Fibroblast of lung (primary cell): ENCODE measurements around the gene MSI2. TPM values are rescaled to one million over a fixed set of nuclear protein-coding genes. Genes with fewer than 3 reads are reported as not detected.

Experiments
- DNase-seq, 2 donors: peaks; one replicate each; pipeline versions ENCODE4 v3.0.0 to v3.0.0-alpha.2; 2010; ENCODE audit warnings: low read depth in 2 of 2
- H2AFZ ChIP-seq: 2 replicates; pipeline ENCODE4 v1.5.1; 2012; ENCODE audit warnings: low read length, control low read depth, inconsistent platforms
- H3K27ac ChIP-seq: 2 replicates; pipeline ENCODE4 v1.5.1; 2011; ENCODE audit warnings: low read length, control low read depth; ENCODE audit not compliant: insufficient read depth
- H3K27me3 ChIP-seq: 2 replicates; pipeline ENCODE4 v1.5.1; 2011; ENCODE audit warnings: mild to moderate bottlenecking, low read length; ENCODE audit not compliant: control insufficient read depth, insufficient read depth
- H3K36me3 ChIP-seq: 2 replicates; pipeline ENCODE4 v1.5.1; 2011; ENCODE audit warnings: low read length; ENCODE audit not compliant: control insufficient read depth, insufficient read depth
- H3K4me1 ChIP-seq: 2 replicates; pipeline ENCODE4 v1.5.1; 2011; ENCODE audit warnings: low read length; ENCODE audit not compliant: control insufficient read depth, insufficient read depth; ENCODE audit errors: extremely low read depth
- H3K4me2 ChIP-seq: 2 replicates; pipeline ENCODE4 v1.5.1; 2011; ENCODE audit warnings: low read length, control low read depth; ENCODE audit not compliant: insufficient read depth; ENCODE audit errors: extremely low read depth
- H3K4me3 ChIP-seq, 4 experiments: fragments of 200-600 bp in 1 of 4; sonication (generic) in 1 of 4; replicated peaks in 1 of 4; 2 replicates each; pipeline ENCODE4 v1.5.1; 2011 to 2016; ENCODE audit warnings: low read length in 4 of 4, low read depth in 3 of 4, mild to moderate bottlenecking in 3 of 4, control low read depth in 2 of 4, inconsistent platforms in 1 of 4, mixed read lengths in 1 of 4; ENCODE audit not compliant: insufficient read depth in 1 of 4; ENCODE audit errors: control extremely low read depth in 1 of 4
- H3K79me2 ChIP-seq: 2 replicates; pipeline ENCODE4 v1.5.1; 2012; ENCODE audit warnings: mild to moderate bottlenecking, low read length, inconsistent platforms; ENCODE audit not compliant: control insufficient read depth, insufficient read depth
- H3K9ac ChIP-seq: 2 replicates; pipeline ENCODE4 v1.5.1; 2011; ENCODE audit warnings: mild to moderate bottlenecking, low read length, control low read depth; ENCODE audit not compliant: insufficient read depth
- H3K9me3 ChIP-seq: 2 replicates; pipeline ENCODE4 v1.5.1; 2012; ENCODE audit warnings: low read depth, low read length; ENCODE audit not compliant: control insufficient read depth, insufficient read depth
- H4K20me1 ChIP-seq: 2 replicates; pipeline ENCODE4 v1.5.1; 2011; ENCODE audit warnings: low read length; ENCODE audit not compliant: control insufficient read depth, insufficient read depth; ENCODE audit errors: extremely low read depth
- CTCF ChIP-seq, 2 donors: IDR thresholded peaks in 1 of 2; conservative IDR thresholded peaks in 1 of 2; 1 replicate in 1 of 2; 2 replicates in 1 of 2; pipeline ENCODE4 v1.5.1; 2011 to 2012; ENCODE audit warnings: low read length in 2 of 2, control low read depth in 1 of 2, inconsistent platforms in 1 of 2, low read depth in 1 of 2, mild to moderate bottlenecking in 1 of 2
- EZH2 ChIP-seq: IDR thresholded peaks from 2 replicates; pipeline ENCODE4 v1.5.1; 2012; ENCODE audit warnings: low read length, control low read depth, mild to moderate bottlenecking; ENCODE audit errors: missing control alignments
- polyA plus RNA-seq, 2 donors: library from polyadenylated mRNA; depleted of rRNA in 1 of 2; stranded (reverse) in 1 of 2; unstranded in 1 of 2; fragments of >200 nt; gene quantifications; 2 replicates each; pipeline ENCODE4 v1.2.1, GENCODE V29; 2011 to 2012; ENCODE audit warnings: missing spikeins in 1 of 2
- total RNA-seq: library from RNA; depleted of rRNA; stranded (reverse); fragments of >200 nt; gene quantifications from 2 replicates; pipeline ENCODE4 v1.2.1, GENCODE V29; 2014

MSI2 gene
- total and polyA plus RNA-seq, 2 donors (not counting 1 experiment from before 2014, with no cell fraction given) = 6.8 to 14.2 TPM

GRCh38 chr17:57588086-57588485, 331.8 kb downstream of the MSI2 start:
- Histone ChIP-seq H2AFZ (no peak overlapping the region), H3K9ac (no peak overlapping the region), H4K20me1 (no peaks in the 10 kb centered on the region), H3K27ac (no peak overlapping the region), H3K4me1 (no peaks in the 10 kb centered on the region), H3K4me2 (no peak overlapping the region), H3K27me3 (peaks cover 2% of the 10 kb centered on the region), H3K4me3 (no peak overlapping the region), H3K9me3 (no peaks in the 10 kb centered on the region), H3K36me3 (no peaks in the 10 kb centered on the region), H3K79me2 (no peaks in the 10 kb centered on the region)
- no peak for TF ChIP-seq EZH2
- no peak for TF ChIP-seq CTCF (conservative IDR thresholded peaks at IDR 0.05 in 1 of 2, IDR thresholded peaks at IDR 0.05 in 1 of 2; ENCODE audit: low read depth in 1 of 2, low read length in 2 of 2)
- DNase-seq = peak in 1 of 2 donors; percentile 17

- H3K4me1 ChIP-seq = no peaks in the 10 kb centered on the region
These were observed 333.1 kb downstream of the MSI2 start for GRCh38 chr17:57589151-57590034.

More at GRCh38 chr17:57589151-57590034, 333.1 kb downstream of the MSI2 start:
- Histone ChIP-seq H2AFZ (no peak overlapping the region), H4K20me1 (no peaks in the 10 kb centered on the region), H3K36me3 (no peaks in the 10 kb centered on the region), H3K9ac (no peak overlapping the region), H3K4me3 (no peak overlapping the region), H3K4me2 (no peak overlapping the region), H3K79me2 (no peaks in the 10 kb centered on the region), H3K9me3 (no peaks in the 10 kb centered on the region), H3K27ac (no peak overlapping the region), H3K27me3 (peaks cover 2% of the 10 kb centered on the region)
- no peak for DNase-seq
- no peak for TF ChIP-seq EZH2
- no peak for TF ChIP-seq CTCF (conservative IDR thresholded peaks at IDR 0.05 in 1 of 2, IDR thresholded peaks at IDR 0.05 in 1 of 2; ENCODE audit: low read depth in 1 of 2, low read length in 2 of 2)
